Activated T-helper 1 cell treated with anti-CD3 and anti-CD28 coated beads, Interleukin-2, amount 50 U/mL, for 16 hours (primary cell): Measurements from ENCODE around the gene RFX3.

Experiments used
- DNase-seq, 2 donors: peaks; one replicate each; pipeline ENCODE4 v3.0.0-alpha.2; 2020; ENCODE audit warnings: low read depth in 1 of 2, low spot score in 1 of 2

The RFX3 gene

DNA sequence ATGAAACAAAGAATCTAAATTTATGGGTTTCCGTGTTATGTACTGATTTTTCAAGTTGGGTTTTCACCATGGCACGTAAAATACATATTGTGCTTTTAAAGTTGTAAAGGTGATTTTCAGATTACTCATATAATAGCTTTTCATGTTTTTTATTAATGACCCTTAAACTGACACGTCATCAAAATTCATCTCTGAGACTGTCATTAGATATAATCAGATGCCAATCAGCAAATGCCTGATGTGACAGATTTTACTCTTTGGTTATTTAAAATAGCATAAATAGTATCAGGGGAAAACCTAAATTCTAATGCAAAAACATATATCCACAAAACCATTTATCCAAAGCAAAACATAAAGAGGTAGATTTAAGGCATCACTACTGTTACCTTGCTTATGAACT is 11.0 kb downstream of the RFX3 start:
- no peak for DNase-seq

DNA sequence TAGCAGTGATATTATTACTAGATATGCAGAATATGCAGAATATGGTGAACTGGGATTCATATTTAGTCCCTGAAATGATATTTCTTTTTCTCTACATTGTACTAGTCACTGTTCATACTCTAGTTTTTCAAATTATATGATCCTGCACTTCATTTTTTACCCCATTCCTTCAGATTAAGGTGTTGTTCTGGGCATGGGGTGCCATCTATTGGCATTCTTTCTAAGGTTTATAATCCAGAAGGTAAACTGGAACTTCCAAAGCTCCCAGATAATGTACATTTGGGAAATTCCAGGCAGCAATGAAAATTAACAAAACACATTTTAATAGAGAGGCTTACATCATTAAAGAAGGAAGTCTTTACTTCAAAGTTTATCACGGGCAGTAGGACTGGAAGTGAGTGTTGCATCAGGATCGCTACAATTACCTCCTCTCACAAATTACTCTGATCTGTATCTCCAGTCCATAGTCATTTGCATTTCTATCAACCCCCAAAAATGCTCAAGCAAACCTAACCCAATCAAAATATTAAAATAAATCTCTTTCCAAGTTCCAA is 12.5 kb downstream of the RFX3 start:
- DNase-seq: no peak

- no peak for DNase-seq
Measured at GRCh38 chr9:3511551-3511950, 14.2 kb downstream of the RFX3 start.

- no peak for DNase-seq
Measured at GRCh38 chr9:3510796-3511195, 15.0 kb downstream of the RFX3 start.

- no peak for DNase-seq
Measured at GRCh38 chr9:3509926-3510325, 15.9 kb downstream of the RFX3 start.

DNA sequence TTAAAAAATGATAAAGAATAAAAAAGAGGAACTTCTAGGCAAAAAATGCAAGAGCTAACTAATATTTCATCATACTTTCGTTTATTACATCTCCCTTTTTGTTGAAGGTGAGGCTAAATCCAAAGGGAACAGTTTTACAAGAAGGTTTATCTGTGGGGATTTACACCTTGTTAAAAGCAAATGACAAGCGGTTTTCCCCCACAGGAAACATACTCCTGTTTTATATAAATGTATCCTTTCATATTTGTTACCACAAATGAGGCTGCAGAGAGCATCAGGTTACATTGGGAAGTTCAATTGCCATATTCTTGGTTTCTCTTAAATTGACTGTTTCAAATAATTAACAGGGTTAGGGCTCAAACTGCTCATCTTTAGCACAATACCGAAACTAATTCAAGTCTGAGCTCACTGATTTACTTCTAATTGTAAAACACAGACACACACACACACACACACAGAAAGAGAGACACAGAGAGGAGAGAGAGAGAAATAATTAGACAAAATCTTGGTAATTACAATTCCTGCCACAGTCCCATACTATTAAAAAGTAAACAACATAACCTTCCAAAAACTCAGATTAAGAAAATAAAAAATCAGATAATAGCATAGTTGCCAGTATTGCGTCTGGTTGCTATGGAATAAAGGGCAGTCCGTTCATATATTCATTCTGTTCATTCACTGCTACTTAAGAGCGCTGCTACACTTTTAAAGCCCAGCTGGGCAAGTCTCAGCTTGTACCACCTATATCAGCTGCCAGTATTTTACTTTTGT is 17.1 kb downstream of the RFX3 start:
- DNase-seq: no peak

- DNase-seq: no peak
Measured at GRCh38 chr9:3508078-3508431, 17.7 kb downstream of the RFX3 start.

DNA sequence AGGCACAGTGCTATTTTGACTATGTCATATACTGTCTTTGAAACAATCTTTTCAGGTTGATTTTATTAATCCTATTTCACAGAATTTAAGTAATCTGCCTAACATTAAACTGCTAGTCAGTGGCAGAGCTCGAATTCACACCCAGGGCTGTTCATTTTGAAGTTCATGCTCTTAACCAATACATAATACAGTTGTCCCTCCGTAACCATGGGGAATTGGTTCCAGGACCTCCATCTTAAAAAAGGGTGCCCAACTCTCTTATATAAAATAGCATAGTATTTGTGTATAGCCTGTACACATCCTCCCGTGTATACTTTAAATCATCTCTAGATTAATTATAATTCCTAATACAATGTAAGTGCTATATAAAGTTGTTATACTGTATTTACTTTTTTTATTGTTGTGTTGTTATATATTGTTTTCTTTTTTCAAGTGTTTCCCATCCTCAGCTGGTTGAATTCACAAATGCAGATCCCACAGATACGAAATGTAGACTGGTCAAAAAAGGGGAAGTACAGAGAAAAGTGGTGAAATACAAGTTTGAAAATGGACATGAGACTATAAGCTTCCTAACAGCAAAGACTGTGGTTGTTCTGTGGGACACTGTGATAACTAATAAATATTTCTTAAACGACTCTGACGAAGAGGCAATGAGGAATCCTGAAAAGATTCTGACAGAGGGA is 18.3 kb downstream of the RFX3 start:
- no peak for DNase-seq

DNA sequence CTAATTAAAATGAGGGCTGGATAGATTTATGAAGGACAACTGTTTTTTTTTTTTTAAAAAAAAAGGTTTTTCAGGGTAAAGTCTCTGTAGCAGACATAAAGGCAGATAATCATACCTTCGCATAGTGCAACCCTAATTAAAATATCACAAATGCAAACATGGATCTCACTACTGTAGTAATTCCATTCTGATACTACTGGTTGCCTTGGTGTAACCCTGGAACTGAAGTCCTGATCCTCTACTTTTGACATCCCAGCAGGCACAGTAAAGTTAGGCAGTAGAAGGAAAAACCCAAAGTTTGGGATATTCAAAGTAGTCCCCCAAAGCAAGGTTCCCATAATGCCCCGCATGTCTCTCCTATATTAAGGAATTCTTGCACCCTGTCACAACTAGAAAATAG is 19.6 kb downstream of the RFX3 start:
- no peak for DNase-seq

- DNase-seq: no peak
Measured at GRCh38 chr9:3502560-3503398, 23.0 kb downstream of the RFX3 start.

DNA sequence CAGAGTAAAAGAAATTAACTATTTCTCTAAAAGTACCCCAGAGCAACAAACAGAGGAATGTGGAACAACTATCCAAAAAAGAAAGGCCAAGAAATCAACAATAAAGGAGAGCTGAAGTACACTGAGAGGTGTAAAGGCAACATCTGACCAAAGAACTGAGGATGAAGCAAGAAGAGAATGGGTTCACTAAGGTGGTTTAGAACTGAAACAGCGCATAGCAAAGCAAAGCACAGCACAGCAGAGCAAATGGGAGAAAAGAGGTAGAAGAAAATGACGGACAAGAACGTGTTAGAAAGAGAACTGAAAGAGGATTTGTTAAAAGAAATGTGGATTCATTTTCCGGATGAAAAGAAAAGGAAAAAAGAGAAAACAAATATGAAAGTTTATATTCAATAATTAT is 25.8 kb downstream of the RFX3 start:
- no peak for DNase-seq

DNA sequence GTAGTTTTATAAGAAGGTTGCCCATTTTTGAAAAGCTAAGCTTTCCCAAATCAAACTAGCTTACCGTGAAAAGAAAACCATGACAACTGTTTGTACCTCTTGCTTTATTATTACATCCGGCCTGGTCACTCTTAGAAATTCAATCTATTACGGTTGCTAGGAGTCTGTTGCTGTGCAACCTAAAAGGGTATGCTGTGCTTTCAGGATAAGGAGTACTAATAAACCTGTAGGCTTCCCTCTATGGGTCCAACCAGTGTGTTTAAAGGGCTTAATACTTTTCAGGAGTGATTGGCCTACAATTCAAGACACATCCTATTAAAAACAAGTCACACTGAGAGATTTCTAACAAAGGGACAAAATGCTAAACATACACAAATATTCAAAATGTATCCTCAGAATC is 27.1 kb downstream of the RFX3 start:
- no peak for DNase-seq

GRCh38 chr9:3497857-3498256 is 27.9 kb downstream of the RFX3 start:
- no peak for DNase-seq

- no peak for DNase-seq
Measured at GRCh38 chr9:3497401-3497800, 28.4 kb downstream of the RFX3 start.

- no peak for DNase-seq
Measured at GRCh38 chr9:3495855-3496254, 29.9 kb downstream of the RFX3 start.

DNA sequence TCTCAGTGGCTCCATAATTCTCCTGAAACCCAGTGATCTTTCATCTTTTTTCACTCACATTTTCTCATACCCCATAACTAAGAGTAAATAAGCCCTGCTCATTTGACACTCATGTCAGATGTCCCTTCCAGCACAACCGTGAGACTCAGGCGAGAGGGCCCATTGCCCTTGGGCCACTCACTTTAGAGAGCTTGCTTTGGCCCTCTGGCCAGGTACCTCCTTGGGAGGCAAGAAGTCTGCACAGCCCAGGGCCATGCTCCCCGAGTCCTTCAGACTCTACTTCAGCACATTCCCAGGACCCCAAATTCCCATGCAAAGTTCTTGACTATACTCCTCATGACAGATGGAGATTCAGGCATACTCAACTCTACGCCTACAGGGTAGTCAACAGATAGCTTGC is 33.6 kb downstream of the RFX3 start:
- no peak for DNase-seq

DNA sequence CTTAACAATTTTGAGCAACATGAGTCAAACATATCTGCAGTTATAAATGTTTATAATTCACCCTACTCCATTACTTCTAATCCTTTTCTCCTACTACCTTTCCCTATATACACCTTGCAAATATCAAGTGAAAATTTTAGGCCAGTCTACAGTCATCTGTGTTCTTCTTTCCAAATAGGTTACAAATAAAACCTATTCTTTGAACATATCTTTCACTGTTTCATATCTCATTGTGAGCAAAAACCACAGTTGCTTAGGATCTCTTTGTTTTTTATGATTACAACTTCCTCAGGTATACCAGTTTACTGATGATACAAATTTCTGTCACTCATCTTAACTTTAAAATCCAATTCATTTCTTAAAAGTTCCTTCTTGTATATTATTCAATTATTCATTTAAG is 34.4 kb downstream of the RFX3 start:
- DNase-seq: no peak

DNA sequence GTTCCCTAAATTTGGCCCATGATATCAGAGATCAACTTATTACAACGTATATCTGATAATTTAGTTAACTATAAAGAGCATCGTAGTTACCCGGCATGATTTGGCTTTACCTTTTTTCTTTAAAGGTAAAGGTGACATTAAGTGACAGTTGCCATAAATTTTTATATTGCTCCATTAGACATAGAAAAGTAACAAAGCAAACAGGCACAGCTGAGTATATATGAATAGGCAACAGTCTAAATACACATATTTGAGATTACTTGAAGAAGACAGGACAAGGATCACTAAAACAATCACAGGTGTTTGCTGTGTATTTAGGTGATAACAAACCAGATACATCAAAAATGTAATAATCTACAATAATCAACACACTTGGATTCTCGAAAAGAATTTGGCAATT is 34.8 kb downstream of the RFX3 start:
- no peak for DNase-seq

GRCh38 chr9:3482578-3482977 is 43.2 kb downstream of the RFX3 start:
- no peak for DNase-seq

GRCh38 chr9:3480353-3480655 is 45.5 kb downstream of the RFX3 start:
- DNase-seq: no peak

DNA sequence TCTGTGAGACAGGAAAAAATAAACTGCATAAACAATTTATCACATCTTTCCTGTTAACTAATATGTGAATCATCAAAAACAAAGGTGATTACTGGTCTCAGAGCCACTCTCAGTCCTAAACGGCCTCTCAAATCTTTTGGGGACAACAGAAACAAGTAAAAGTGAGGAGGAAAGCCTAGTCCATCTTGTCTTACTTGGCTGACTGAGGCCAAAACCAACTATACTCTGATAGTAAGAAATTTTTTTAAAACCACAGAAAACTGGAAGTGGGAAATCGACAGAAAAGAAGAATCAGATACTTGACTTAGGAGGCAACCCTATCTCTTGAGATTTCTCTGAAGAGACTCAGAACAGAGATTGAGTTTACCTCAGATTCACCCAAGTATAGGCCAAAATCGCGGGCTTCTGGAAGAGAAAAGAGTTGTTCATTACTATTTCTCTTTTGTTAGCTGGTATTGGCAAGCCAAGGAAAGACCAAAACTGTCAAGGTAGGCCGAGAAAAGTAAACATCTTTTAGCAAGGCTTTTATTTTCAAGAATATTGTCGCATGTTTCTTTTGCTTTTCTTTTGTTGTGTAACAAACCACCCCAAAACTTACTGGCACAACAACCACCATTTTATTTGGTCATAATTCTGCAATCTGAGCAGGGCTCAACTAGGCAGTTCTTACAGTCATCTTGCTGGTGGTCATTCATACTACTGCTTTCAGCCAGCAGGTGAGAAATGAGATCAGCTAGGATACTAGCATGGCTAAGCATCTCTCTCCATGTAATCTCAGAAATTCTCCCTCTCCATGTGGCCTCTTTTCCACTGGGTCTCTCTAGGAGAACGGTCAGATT is 46.1 kb downstream of the RFX3 start:
- no peak for DNase-seq
